HepG2 (cell line): ENCODE results near the gene FILIP1.

Source experiments
- ATF5 ChIP-seq: sonication (generic); formaldehyde crosslinking; IDR thresholded peaks from 2 replicates; pipeline ENCODE4 v1.4.0; 2020; ENCODE audit warnings: mild to moderate bottlenecking, low read depth, missing genetic modification reagents
- CTCF ChIP-seq: sonication (generic); formaldehyde crosslinking; IDR thresholded peaks from 2 replicates; pipeline ENCODE4 v1.5.0; 2020; ENCODE audit warnings: mild to moderate bottlenecking, missing genetic modification reagents, moderate library complexity
- HOXA3 ChIP-seq: sonication (generic); formaldehyde crosslinking; IDR thresholded peaks from 2 replicates; pipeline ENCODE4 v1.5.0; 2020; ENCODE audit warnings: missing genetic modification reagents
- MAFK ChIP-seq, 2 experiments: IDR thresholded peaks in 1 of 2; conservative IDR thresholded peaks in 1 of 2; 2 replicates each; pipeline ENCODE4 v1.6.1; 2011; ENCODE audit warnings: improper control_type of control experiment in 2 of 2, low read length in 2 of 2
- PTBP1 ChIP-seq: fragments of 200-400 bp; formaldehyde crosslinking; IDR thresholded peaks from 2 replicates; pipeline ENCODE4 v1.6.1; 2018; ENCODE audit warnings: low read length, low read depth; ENCODE audit not compliant: poor library complexity, severe bottlenecking
- ZFP62 ChIP-seq: sonication (generic); formaldehyde crosslinking; IDR thresholded peaks from 2 replicates; pipeline ENCODE4 v1.4.0; 2020; ENCODE audit warnings: missing genetic modification reagents
- ZKSCAN1 ChIP-seq: fragments of 150-350 bp; IDR thresholded peaks from 2 replicates; pipeline ENCODE4 v1.6.1; 2014; ENCODE audit warnings: low read length
- ZNF276 ChIP-seq: sonication (generic); formaldehyde crosslinking; IDR thresholded peaks from 2 replicates; pipeline ENCODE4 v1.4.0; 2020; ENCODE audit warnings: mild to moderate bottlenecking, low read depth, missing genetic modification reagents
- ZNF280B ChIP-seq: sonication (generic); formaldehyde crosslinking; IDR thresholded peaks from 2 replicates; pipeline ENCODE4 v1.5.0; 2020; ENCODE audit warnings: missing genetic modification reagents, mild to moderate bottlenecking, borderline replicate concordance
- TF ChIP-seq, protein P1 (sequence below): sonication (generic); formaldehyde crosslinking; IDR thresholded peaks from 2 replicates; pipeline ENCODE4 v1.4.0; 2020; ENCODE audit warnings: missing genetic modification reagents, borderline replicate concordance
- TF ChIP-seq, protein P2 (sequence below), 2 experiments: IDR thresholded peaks; 2 replicates each; pipeline ENCODE4 v1.6.1; 2011 to 2012; ENCODE audit warnings: low read length in 2 of 2, borderline replicate concordance in 1 of 2, low read depth in 1 of 2, mild to moderate bottlenecking in 1 of 2, moderate library complexity in 1 of 2

DNA sequence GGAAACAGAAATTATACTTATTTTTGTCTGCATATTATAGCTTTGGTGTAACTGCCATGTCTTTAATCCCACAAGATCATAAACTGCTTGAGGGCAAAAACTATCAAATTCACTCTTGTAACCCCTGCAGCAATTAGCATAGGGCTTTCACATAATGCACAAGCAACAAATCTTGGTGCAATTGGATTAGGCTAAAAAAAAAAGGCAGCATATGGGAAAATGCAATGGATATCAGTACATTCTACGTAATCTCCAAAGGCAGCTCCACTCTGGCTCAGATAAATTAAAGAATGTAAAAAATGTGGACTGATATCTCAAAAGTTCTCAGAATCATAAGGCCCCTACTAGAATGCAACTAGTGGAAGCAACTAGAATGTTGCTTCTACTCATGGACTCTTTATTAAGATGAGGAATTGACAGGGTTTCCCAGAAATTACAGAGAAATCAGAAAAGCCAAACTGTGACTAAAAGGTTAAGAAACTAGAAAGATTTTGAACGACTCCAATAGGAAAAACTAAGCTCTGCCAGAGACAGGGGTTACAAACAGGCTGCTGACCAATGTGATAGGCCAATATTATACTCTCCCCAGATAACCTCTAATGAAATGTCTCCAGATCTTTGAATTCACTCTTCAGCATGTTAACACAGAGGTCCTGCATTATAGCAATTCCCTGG lies 55.0 kb downstream of the FILIP1 start:
- TF ChIP-seq ZNF280B (CRISPR knock-in tag), result no peak
- no peak for TF ChIP-seq CTCF (CRISPR knock-in tag)
- TF ChIP-seq PTBP1, result no peak
- no peak for TF ChIP-seq ZFP62 (CRISPR knock-in tag)
- TF ChIP-seq ZKSCAN1, result no peak
- no peak for TF ChIP-seq HOXA3 (CRISPR knock-in tag)
- no peak for TF ChIP-seq MAFK (conservative IDR thresholded peaks at IDR 0.05 in 1 of 2, IDR thresholded peaks at IDR 0.05 in 1 of 2; ENCODE audit: low read length in 2 of 2)
- TF ChIP-seq ZNF276, result no peak
- TF ChIP-seq, protein P1, sequence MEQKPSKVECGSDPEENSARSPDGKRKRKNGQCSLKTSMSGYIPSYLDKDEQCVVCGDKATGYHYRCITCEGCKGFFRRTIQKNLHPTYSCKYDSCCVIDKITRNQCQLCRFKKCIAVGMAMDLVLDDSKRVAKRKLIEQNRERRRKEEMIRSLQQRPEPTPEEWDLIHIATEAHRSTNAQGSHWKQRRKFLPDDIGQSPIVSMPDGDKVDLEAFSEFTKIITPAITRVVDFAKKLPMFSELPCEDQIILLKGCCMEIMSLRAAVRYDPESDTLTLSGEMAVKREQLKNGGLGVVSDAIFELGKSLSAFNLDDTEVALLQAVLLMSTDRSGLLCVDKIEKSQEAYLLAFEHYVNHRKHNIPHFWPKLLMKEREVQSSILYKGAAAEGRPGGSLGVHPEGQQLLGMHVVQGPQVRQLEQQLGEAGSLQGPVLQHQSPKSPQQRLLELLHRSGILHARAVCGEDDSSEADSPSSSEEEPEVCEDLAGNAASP (CRISPR knock-in tag), result no peak
- TF ChIP-seq ATF5 (CRISPR knock-in tag), result no peak
- TF ChIP-seq, protein P2, sequence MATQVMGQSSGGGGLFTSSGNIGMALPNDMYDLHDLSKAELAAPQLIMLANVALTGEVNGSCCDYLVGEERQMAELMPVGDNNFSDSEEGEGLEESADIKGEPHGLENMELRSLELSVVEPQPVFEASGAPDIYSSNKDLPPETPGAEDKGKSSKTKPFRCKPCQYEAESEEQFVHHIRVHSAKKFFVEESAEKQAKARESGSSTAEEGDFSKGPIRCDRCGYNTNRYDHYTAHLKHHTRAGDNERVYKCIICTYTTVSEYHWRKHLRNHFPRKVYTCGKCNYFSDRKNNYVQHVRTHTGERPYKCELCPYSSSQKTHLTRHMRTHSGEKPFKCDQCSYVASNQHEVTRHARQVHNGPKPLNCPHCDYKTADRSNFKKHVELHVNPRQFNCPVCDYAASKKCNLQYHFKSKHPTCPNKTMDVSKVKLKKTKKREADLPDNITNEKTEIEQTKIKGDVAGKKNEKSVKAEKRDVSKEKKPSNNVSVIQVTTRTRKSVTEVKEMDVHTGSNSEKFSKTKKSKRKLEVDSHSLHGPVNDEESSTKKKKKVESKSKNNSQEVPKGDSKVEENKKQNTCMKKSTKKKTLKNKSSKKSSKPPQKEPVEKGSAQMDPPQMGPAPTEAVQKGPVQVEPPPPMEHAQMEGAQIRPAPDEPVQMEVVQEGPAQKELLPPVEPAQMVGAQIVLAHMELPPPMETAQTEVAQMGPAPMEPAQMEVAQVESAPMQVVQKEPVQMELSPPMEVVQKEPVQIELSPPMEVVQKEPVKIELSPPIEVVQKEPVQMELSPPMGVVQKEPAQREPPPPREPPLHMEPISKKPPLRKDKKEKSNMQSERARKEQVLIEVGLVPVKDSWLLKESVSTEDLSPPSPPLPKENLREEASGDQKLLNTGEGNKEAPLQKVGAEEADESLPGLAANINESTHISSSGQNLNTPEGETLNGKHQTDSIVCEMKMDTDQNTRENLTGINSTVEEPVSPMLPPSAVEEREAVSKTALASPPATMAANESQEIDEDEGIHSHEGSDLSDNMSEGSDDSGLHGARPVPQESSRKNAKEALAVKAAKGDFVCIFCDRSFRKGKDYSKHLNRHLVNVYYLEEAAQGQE (IDR thresholded peaks at IDR 0.05; ENCODE audit: borderline replicate concordance in 1 of 2, low read depth in 1 of 2, low read length in 2 of 2), result no peak
